ENCODE measurements around the gene YAE1. TPM values are rescaled to one million over a fixed set of nuclear protein-coding genes. Genes with fewer than 3 reads are reported as not detected.
A peak's percentile ranks its signal among the peaks of the same experiment; 100 is the strongest.

YAE1 gene
- total RNA-seq, 1 donor from 2014 or later: 16.1 TPM

- Mint-ChIP-seq H3K4me3 (no peak overlapping the region), H3K4me1 (peaks cover 13% of the 10 kb centered on the region), H3K27ac (no peak overlapping the region), H3K9me3 (no peaks in the 10 kb centered on the region), H3K36me3 (ENCODE audit: low read depth) (no peaks in the 10 kb centered on the region), H3K27me3 (peaks cover 24% of the 10 kb centered on the region)
- CTCF ChIA-PET: interaction anchor here (0.9 to 1.0 kb wide), 2 partner anchors 27 to 127 kb away, joined by 3 read pairs; no protein-coding TSS in a partner anchor
- TF ChIP-seq CTCF (IDR thresholded peaks at IDR 0.05): no peak
- no peak for DNase-seq
- intact Hi-C loops (cut with micrococcal nuclease): loop anchor here (2.0 kb wide), 1 partner anchor 13 kb away; no protein-coding TSS in a partner anchor
- no peak for ATAC-seq (ENCODE audit: low read depth)
- POLR2A ChIA-PET: interaction anchor here (0.6 to 3.8 kb wide), 2 partner anchors 15 to 277 kb away, joined by 4 to 19 read pairs; partner anchors contain the start of gene RALA
Measured at GRCh38 chr7:39607865-39608264, 41.7 kb downstream of the YAE1 start.

DNA sequence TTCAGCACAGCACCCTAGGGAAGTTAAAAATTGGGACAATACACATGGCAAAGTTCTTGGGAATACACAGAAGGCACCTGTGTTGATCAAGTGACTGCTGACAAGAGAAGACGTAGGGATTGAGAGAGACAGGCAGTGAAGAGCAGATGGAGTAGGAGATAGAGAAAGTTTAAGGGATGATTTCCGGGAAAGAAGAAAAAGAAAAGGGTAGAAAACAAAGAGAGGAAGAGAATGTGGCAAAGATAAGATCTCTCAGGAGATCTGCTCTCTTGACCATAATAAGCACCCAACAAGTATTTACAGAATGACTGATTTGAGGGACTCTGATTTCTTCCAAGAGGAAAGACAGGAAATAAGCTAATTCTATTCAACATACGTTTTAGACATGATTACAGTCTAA, 42.1 kb downstream of the YAE1 start:
- CTCF ChIA-PET: interaction anchor here (0.9 to 1.0 kb wide), 2 partner anchors 28 to 126 kb away, joined by 3 read pairs; no protein-coding TSS in a partner anchor
- Mint-ChIP-seq H3K27ac (no peak overlapping the region), H3K36me3 (ENCODE audit: low read depth) (no peaks in the 10 kb centered on the region), H3K4me1 (peaks cover 13% of the 10 kb centered on the region), H3K27me3 (peaks cover 24% of the 10 kb centered on the region), H3K4me3 (no peak overlapping the region), H3K9me3 (no peaks in the 10 kb centered on the region)
- no peak for TF ChIP-seq CTCF (IDR thresholded peaks at IDR 0.05)
- POLR2A ChIA-PET: interaction anchor here (0.6 to 3.8 kb wide), 2 partner anchors 14 to 67 kb away, joined by 3 to 19 read pairs; partner anchors contain the start of gene RALA
- intact Hi-C loops (cut with micrococcal nuclease): loop anchor here (2.0 kb wide), 1 partner anchor 13 kb away; no protein-coding TSS in a partner anchor
- no peak for ATAC-seq (ENCODE audit: low read depth)
- DNase-seq: no peak

DNA sequence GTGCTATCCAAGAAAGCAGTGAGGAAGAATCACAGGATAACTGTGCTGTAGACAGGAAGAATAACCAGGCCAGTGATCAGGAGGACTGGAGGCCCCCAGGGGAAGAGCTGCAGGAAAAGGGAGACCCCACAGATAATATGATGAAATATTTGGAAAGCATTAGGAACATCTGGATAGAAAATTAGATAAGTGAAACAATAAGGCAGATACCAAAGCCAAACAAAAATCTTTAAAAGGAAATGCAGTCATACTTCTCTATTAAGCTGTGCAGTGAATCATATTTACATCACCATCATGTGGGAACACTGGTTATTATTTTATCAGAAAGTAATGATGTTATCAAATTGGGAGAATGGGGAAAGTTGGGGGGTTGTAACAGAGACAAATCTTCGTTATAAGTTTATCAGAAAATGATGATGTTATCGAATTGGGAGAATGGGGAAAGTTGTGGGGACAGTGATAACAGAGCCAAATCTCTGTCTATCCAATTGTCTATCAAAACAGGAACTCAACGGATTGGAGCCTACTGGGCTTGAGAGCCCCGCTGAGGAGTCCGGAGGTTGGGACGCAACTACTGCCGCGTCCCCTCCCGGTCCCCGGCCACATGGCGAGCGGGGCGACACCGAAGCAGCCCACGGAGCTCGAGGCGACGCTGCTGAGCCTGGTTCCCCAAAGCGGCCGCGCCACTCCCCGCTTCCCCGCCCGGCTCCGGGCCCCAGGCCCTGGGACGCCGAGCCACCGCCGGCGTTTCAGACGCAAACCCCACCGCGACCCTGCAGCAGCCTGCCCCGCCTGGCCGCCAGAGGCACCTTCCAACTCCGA, 43.1 kb downstream of the YAE1 start:
- Mint-ChIP-seq H3K27ac (no peak overlapping the region), H3K27me3 (peaks cover 27% of the 10 kb centered on the region), H3K4me1 (peaks cover 13% of the 10 kb centered on the region), H3K36me3 (ENCODE audit: low read depth) (no peaks in the 10 kb centered on the region), H3K4me3 (peak overlapping the region; percentile 70), H3K9me3 (no peaks in the 10 kb centered on the region)
- intact Hi-C loops (cut with micrococcal nuclease): loop anchor here (1.0 to 2.0 kb wide), 2 partner anchors 11 to 15 kb away; no protein-coding TSS in a partner anchor
- peak; percentile 25 for DNase-seq
- TF ChIP-seq CTCF (IDR thresholded peaks at IDR 0.05): no peak
- peak; percentile 71 for ATAC-seq (ENCODE audit: low read depth)
- ChIA-PET CTCF (interaction anchor here (1.0 to 1.8 kb wide), 4 partner anchors 11 to 125 kb away, joined by 3 to 6 read pairs (median 4); no protein-coding TSS in a partner anchor), POLR2A (interaction anchor here (0.6 to 3.8 kb wide), 3 partner anchors 13 to 124 kb away, joined by 3 to 19 read pairs (median 3); partner anchors contain the start of gene RALA)

GRCh38 chr7:39609935-39610263, 43.7 kb downstream of the YAE1 start:
- peak overlapping the region; percentile 70 for H3K4me3 Mint-ChIP-seq
- ChIA-PET CTCF (interaction anchor here (1.2 to 1.8 kb wide), 3 partner anchors 11 to 30 kb away, joined by 3 to 6 read pairs (median 6); no protein-coding TSS in a partner anchor), POLR2A (interaction anchor here (1.3 to 3.8 kb wide), 2 partner anchors 12 to 123 kb away, joined by 3 to 19 read pairs; partner anchors contain the start of gene RALA)
- H3K36me3 Mint-ChIP-seq (ENCODE audit: low read depth): no peaks in the 10 kb centered on the region
- peaks cover 29% of the 10 kb centered on the region for H3K27me3 Mint-ChIP-seq
- H3K4me1 Mint-ChIP-seq: peaks cover 13% of the 10 kb centered on the region
- no peaks in the 10 kb centered on the region for H3K9me3 Mint-ChIP-seq
- no peak for TF ChIP-seq CTCF (IDR thresholded peaks at IDR 0.05)
- intact Hi-C loops (cut with micrococcal nuclease): loop anchor here (1.0 to 2.0 kb wide), 2 partner anchors 10 to 15 kb away; no protein-coding TSS in a partner anchor
- ATAC-seq (ENCODE audit: low read depth) (peak; percentile 14), DNase-seq (no peak)
- no peak overlapping the region for H3K27ac Mint-ChIP-seq

DNA sequence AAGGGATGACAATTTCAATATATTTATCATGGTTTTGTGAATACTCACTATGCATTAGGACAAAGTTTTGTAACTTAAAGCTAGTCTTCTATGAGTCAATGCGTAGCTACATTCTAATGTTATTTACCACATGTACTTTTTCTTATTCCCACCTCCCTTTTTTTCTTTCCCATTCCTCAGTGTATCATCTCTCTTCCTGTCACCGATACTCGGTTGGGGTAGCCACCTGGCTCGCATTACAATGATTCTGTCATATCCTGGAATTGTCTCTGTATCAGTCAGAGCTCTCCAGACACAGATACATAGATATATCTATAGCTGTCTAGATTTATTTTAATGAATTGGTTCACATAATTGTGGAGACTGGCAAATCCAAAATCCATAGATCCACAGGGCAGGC, 47.4 kb downstream of the YAE1 start:
- no peak for TF ChIP-seq CTCF (IDR thresholded peaks at IDR 0.05)
- intact Hi-C loops (cut with micrococcal nuclease): no loop called here
- no peak for ATAC-seq (ENCODE audit: low read depth)
- Mint-ChIP-seq H3K27ac (no peak overlapping the region), H3K4me3 (no peak overlapping the region), H3K36me3 (ENCODE audit: low read depth) (no peaks in the 10 kb centered on the region), H3K4me1 (peaks cover 12% of the 10 kb centered on the region), H3K27me3 (peaks cover 27% of the 10 kb centered on the region), H3K9me3 (no peaks in the 10 kb centered on the region)
- ChIA-PET CTCF (no interaction called here), POLR2A (interaction anchor here (0.6 kb wide), 1 partner anchor 1676 kb away, joined by 12 read pairs; no protein-coding TSS in a partner anchor)
- no peak for DNase-seq
